Fibroblast of mammary gland (primary cell): Measurements from ENCODE around the gene NIPBL.

Experiments
- DNase-seq: peaks from one replicate; pipeline ENCODE4 v3.0.0-alpha.2; 2010; ENCODE audit warnings: low read depth
- H3K4me3 ChIP-seq: 2 replicates; pipeline ENCODE4 v1.5.1; 2011; ENCODE audit warnings: low read depth, mild to moderate bottlenecking, low read length, moderate library complexity; ENCODE audit not compliant: control insufficient read depth
- CTCF ChIP-seq: conservative IDR thresholded peaks from 2 replicates; pipeline ENCODE4 v1.5.1; 2011; ENCODE audit warnings: low read depth, low read length, inconsistent platforms; ENCODE audit not compliant: control insufficient read depth, insufficient read depth

The NIPBL gene, protein sequence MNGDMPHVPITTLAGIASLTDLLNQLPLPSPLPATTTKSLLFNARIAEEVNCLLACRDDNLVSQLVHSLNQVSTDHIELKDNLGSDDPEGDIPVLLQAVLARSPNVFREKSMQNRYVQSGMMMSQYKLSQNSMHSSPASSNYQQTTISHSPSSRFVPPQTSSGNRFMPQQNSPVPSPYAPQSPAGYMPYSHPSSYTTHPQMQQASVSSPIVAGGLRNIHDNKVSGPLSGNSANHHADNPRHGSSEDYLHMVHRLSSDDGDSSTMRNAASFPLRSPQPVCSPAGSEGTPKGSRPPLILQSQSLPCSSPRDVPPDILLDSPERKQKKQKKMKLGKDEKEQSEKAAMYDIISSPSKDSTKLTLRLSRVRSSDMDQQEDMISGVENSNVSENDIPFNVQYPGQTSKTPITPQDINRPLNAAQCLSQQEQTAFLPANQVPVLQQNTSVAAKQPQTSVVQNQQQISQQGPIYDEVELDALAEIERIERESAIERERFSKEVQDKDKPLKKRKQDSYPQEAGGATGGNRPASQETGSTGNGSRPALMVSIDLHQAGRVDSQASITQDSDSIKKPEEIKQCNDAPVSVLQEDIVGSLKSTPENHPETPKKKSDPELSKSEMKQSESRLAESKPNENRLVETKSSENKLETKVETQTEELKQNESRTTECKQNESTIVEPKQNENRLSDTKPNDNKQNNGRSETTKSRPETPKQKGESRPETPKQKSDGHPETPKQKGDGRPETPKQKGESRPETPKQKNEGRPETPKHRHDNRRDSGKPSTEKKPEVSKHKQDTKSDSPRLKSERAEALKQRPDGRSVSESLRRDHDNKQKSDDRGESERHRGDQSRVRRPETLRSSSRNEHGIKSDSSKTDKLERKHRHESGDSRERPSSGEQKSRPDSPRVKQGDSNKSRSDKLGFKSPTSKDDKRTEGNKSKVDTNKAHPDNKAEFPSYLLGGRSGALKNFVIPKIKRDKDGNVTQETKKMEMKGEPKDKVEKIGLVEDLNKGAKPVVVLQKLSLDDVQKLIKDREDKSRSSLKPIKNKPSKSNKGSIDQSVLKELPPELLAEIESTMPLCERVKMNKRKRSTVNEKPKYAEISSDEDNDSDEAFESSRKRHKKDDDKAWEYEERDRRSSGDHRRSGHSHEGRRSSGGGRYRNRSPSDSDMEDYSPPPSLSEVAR (N-terminal part only)

DNA sequence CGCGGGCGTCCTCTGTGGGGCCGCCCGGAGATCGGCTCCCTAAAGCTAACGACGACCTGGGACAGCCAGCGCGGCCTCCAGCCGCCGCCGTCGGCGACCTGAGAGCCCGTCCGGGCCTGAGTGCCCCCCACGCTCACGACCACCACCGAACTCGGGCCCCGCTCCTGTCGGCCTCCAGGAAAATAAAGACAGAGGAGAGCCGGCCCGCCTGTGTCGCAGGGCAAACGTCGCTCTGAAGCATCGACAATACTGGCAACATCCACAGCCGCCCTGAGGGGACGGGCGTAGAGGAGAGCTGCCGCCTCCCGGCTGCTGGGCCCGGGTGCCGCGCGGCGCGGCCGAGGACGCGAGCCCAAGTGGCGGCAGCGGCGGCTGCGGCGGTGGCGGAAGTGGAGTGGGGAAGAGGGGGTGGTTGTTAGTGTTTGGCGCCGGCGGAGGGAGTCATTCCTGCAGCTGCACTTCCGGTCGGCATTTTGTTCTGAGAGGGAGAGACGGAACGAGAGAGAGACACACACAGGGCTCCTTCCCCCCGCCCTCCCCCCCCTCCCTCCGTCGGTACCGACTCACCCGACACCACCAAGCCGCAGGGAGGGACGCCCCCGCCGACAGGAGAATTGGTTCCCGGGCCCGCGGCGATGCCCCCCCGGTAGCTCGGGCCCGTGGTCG is at the start of gene NIPBL:
NIPBL (plus strand) TSS at position 471 of the 666 bp plus-strand sequence. CDS start 76,928 bp downstream, outside the sequence.
- peak within 1 kb of the TSS; percentile 85 for H3K4me3 ChIP-seq
- DNase-seq, result peak; percentile 93
- no peak for TF ChIP-seq CTCF

GRCh38 chr5:36832274-36832673 is 44.3 kb upstream of the NIPBL start:
- DNase-seq, result no peak
- no peak for TF ChIP-seq CTCF
- H3K4me3 ChIP-seq, result no peak overlapping the region

GRCh38 chr5:36836831-36837230 is 39.7 kb upstream of the NIPBL start:
- TF ChIP-seq CTCF, result no peak
- no peak for DNase-seq
- H3K4me3 ChIP-seq, result no peak overlapping the region

GRCh38 chr5:36839489-36840476 is 36.8 kb upstream of the NIPBL start:
- TF ChIP-seq CTCF, result no peak
- DNase-seq, result no peak
- H3K4me3 ChIP-seq, result no peak overlapping the region

DNA sequence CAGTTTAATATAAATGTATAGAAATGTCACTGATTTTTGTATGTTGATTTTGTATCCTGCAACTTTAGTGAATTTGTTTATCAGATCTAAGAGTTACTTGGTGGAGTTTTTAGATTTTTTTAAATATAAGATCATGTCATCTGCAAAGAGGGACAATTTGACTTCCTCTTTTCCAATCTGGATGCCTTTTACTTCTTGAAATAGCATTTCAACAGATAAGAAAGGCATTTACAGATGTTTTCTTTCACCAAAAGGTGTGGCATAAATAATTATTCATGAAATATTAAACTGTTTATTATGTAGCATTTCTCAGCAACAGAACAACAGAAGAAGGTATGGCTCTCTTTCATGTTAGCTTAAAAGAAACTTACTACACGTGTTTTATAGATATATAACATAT is 34.9 kb upstream of the NIPBL start:
- no peak overlapping the region for H3K4me3 ChIP-seq
- DNase-seq, result no peak
- TF ChIP-seq CTCF, result no peak
